HG03558 (cell line): ENCODE results near the gene S100A6.
"Not testable (repeated sequence)": the region's sequence is repeated elsewhere in the genome, so short reads cannot be mapped to it uniquely, and the experiment has no call there.

ENCODE experiments used
- ATAC-seq: cut with Tn5 transposase; IDR thresholded peaks from one replicate; pipeline ENCODE4 v1.9.1; 2021; ENCODE audit warnings: moderate number of reproducible peaks; ENCODE audit not compliant: unreplicated experiment; ENCODE audit errors: extremely low read depth

Gene S100A6

GRCh38 chr1:153533689-153534201, 2.0 kb downstream of the S100A6 start:
- no peak for ATAC-seq

GRCh38 chr1:153532769-153533599, 2.8 kb downstream of the S100A6 start:
- ATAC-seq, result no peak

- no peak for ATAC-seq
Observed at GRCh38 chr1:153532181-153532580, 3.6 kb downstream of the S100A6 start.

GRCh38 chr1:153531638-153532037, 4.2 kb downstream of the S100A6 start:
- ATAC-seq, result no peak

- no peak for ATAC-seq
Observed at GRCh38 chr1:153527683-153528040, 8.1 kb downstream of the S100A6 start.

- ATAC-seq, result no peak
Observed at GRCh38 chr1:153527023-153527682, 8.6 kb downstream of the S100A6 start.

GRCh38 chr1:153526132-153526543, 9.7 kb downstream of the S100A6 start:
- ATAC-seq, result no peak

GRCh38 chr1:153525088-153525728, 10.6 kb downstream of the S100A6 start:
- ATAC-seq, result no peak

- not testable (repeated sequence) for ATAC-seq
Observed at GRCh38 chr1:153522353-153523048, 13.3 kb downstream of the S100A6 start.

- ATAC-seq, result not testable (repeated sequence)
Observed at GRCh38 chr1:153521808-153522207, 14.0 kb downstream of the S100A6 start.

GRCh38 chr1:153520818-153521476, 14.8 kb downstream of the S100A6 start:
- no peak for ATAC-seq

GRCh38 chr1:153520137-153520691, 15.6 kb downstream of the S100A6 start:
- not testable (repeated sequence) for ATAC-seq

GRCh38 chr1:153519242-153519641, 16.5 kb downstream of the S100A6 start:
- ATAC-seq, result no peak

GRCh38 chr1:153515504-153516394, 20.0 kb downstream of the S100A6 start:
- no peak for ATAC-seq

- ATAC-seq, result no peak
Observed at GRCh38 chr1:153513666-153514065, 22.1 kb downstream of the S100A6 start.

GRCh38 chr1:153513023-153513422, 22.8 kb downstream of the S100A6 start:
- ATAC-seq, result no peak

GRCh38 chr1:153510984-153511410, 24.8 kb downstream of the S100A6 start:
- ATAC-seq, result no peak

- no peak for ATAC-seq
Observed at GRCh38 chr1:153509729-153510354, 25.9 kb downstream of the S100A6 start.
